ENCODE measurements around the gene TENM4.

TENM4 gene

DNA sequence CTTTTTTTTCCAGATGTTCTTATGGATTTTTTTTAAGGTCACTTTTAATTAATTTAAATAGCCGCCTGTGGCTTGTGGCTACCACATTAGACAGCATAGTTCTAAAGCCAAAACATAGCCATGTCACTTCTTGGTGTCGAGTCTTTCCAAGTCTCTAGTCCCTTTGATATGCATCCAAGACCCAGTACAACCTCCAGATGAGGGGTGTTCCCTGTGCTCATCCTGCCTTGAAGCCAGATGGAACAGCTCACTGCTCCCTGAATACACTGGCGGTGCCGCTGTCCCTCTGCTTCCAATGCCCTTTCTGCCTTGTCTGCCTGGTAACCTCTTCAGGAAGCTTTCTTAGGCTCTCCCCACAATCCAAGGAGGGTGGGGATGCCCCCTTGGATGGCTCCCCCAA is 338.0 kb downstream of the TENM4 start:
- H3K9me3 Mint-ChIP-seq = no peaks in the 10 kb centered on the region
- ATAC-seq (replicated peaks) (no peak), DNase-seq (no peak)
- H3K27ac Mint-ChIP-seq = no peak overlapping the region
- H3K27me3 Mint-ChIP-seq = no peaks in the 10 kb centered on the region
- no peaks in the 10 kb centered on the region for H3K36me3 Mint-ChIP-seq (ENCODE audit: insufficient read depth)
- H3K4me3 Mint-ChIP-seq = no peak overlapping the region
- no peaks in the 10 kb centered on the region for H3K4me1 Mint-ChIP-seq (ENCODE audit: low read depth in 2 of 2)

DNA sequence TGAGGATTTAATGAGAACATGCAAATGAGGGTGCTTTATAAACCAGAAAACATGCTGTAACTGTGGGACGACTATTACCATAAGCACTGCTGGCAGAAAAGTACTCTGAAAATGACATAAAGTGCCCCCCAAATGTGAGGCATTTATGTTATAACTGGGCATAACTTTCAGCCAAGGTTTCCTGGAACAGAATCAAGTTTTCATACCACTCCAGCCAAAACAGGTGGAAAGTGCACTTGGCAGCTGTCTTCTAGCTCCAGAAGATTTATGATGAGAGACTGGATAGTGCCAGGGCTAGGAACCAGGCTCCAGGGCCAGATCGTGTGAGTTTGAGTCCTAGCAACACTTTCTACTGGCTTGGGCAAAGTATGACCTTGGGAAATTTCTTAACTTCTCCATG is 339.2 kb downstream of the TENM4 start:
- Mint-ChIP-seq H3K36me3 (ENCODE audit: insufficient read depth) (no peaks in the 10 kb centered on the region), H3K4me3 (no peak overlapping the region), H3K27me3 (no peaks in the 10 kb centered on the region), H3K9me3 (peaks cover 0 to 2% of the 10 kb centered on the region in 2 donors), H3K4me1 (ENCODE audit: low read depth in 2 of 2) (no peaks in the 10 kb centered on the region), H3K27ac (no peak overlapping the region)
- ATAC-seq (replicated peaks) = no peak
- DNase-seq = no peak

DNA sequence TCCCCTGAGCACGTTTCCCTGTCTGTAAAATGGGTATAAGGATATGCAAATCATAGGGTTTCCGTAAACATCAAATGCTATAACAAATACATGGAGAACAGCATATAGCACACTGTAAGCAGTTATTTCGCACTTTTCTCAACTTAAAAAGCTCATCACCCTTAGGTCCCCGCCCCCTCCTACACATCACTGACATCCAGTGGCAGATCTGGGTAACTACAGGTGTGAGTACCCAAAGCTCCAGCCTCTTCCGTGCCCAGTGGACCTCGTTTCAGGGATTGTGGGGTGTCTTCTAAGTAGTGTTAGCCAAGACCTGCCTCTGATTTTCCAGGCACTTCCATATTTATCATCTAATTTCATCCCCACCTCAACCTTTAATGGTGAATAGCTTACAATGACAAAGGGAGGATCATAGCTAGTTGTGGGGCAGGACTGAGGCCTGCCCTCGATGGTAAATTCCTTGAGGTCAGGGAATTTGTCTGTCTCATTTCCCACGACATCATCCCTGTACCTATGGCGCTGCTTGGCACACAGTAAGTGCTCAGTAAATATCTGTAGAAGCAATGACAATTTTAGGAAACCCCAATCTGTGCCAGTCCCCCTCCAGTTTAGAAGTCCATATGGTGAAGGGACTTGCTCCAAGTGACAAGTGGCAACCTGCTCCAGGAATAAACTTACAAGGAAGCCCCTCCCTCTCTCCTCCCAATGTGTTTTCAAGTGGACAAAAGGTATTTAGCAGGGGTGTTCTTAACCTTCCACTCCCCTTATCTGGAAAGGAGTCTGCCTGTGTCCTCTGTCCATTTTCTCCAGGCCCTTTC is 340.5 kb downstream of the TENM4 start:
- ATAC-seq (replicated peaks) (no peak), DNase-seq (no peak)
- no peak overlapping the region for H3K4me3 Mint-ChIP-seq
- peaks cover 0 to 2% of the 10 kb centered on the region in 2 donors for H3K9me3 Mint-ChIP-seq
- H3K27ac Mint-ChIP-seq = no peak overlapping the region
- no peaks in the 10 kb centered on the region for H3K27me3 Mint-ChIP-seq
- no peaks in the 10 kb centered on the region for H3K4me1 Mint-ChIP-seq (ENCODE audit: low read depth in 2 of 2)
- H3K36me3 Mint-ChIP-seq (ENCODE audit: insufficient read depth) = no peaks in the 10 kb centered on the region

DNA sequence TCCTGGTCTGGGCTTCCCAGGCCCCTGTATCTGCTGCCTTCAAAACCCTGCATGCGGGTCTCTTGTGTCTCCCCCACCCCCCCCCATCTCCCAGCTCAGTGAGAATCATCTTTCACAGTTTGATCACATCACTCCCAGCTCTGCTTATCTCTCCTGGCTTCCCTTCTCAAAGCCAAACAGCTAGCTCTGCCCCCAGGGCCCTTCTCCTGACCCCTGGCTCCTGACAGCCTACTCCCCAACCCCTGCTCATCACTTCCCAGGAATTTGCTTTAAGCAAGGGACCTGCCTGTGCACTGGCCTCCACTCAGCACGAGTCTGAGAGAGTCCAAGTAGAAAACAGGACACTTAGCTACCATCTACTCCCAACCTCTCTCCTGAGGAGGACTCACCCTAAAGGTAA is 342.7 kb downstream of the TENM4 start:
- no peak overlapping the region for H3K27ac Mint-ChIP-seq

DNA sequence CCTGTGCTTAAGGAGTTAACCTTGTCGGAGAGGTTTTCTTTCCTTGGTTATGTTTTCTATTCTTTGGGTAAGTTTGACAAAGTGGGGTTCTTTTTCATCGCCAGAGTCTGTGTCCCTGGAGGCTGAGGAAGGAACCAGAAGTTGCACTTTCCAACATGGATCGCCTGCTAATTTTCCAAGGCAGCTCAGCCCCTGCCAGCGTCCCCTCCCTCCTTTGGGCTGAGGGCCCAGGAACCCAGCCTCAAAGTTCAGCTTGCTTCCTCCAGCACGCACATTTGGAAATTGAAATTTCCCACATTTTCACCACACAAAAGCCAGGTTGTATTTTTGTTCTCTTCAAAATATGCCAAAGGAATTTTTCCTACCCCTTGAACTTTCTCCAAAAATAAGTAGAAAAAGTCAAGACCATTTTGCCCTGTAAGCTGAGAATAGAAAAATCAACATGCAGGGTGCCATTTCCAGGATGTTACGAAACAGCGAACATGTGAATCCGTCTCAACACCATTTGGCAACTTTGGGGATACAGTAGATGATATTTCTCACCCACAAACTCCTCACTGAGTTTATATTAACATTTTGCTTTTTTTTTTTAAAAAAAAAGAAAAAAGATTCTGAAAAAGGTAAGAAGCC is 343.5 kb downstream of the TENM4 start:
- ATAC-seq (replicated peaks) (no peak), DNase-seq (no peak)
- Mint-ChIP-seq H3K27ac (no peak overlapping the region), H3K9me3 (peaks cover 0 to 2% of the 10 kb centered on the region in 2 donors), H3K36me3 (ENCODE audit: insufficient read depth) (no peaks in the 10 kb centered on the region), H3K4me3 (no peak overlapping the region), H3K4me1 (ENCODE audit: low read depth in 2 of 2) (no peaks in the 10 kb centered on the region), H3K27me3 (no peaks in the 10 kb centered on the region)

More for the DNA sequence above, 342.7 kb downstream of the TENM4 start:
- Mint-ChIP-seq H3K9me3 (peaks cover 0 to 2% of the 10 kb centered on the region in 2 donors), H3K27me3 (no peaks in the 10 kb centered on the region), H3K4me1 (ENCODE audit: low read depth in 2 of 2) (no peaks in the 10 kb centered on the region), H3K4me3 (no peak overlapping the region), H3K36me3 (ENCODE audit: insufficient read depth) (no peaks in the 10 kb centered on the region)
- ATAC-seq (replicated peaks) (no peak), DNase-seq (no peak)

DNA sequence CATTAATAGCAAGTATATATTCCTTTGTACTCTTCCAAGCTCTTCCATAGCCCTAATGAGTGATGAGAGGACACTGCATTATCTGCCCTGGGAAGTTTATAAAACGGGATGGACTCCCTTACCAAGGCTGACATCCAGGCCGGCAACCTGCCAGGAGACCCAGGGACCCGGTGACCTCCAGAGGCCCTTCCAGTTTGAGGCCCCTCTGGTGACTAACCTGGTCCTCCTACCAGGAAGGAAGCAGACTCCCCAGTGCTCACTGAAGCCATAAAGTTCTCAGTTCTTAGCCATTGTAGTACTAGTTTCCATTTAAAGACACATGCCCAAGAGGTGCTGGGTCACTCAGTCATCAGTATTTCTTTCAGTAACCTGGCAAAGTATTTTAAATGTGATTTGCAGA is 345.4 kb downstream of the TENM4 start:
- Mint-ChIP-seq H3K27me3 (no peaks in the 10 kb centered on the region), H3K27ac (no peak overlapping the region)
- ATAC-seq (replicated peaks) = no peak

DNA sequence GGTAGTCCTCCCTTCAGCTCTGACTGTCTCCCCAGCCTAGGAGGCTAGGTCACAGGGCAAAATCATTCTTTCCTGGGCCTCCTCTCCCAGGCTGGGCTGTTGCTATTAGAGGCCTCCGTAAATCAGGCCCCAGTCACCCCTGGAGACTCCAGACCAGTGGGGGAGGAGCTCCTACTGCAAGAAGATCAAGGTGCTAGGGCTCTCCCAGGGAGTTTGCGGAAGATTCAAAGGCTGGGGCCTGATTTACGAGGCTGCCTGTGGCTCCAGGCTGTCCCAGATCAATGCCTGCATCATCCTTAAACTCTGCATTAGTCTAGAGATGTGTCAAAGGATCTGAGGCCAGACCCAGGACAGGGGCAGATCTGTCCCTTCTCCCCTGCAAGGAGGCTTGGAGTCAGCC is 346.2 kb downstream of the TENM4 start:
- H3K36me3 Mint-ChIP-seq (ENCODE audit: insufficient read depth) = no peaks in the 10 kb centered on the region
- H3K27ac Mint-ChIP-seq = no peak overlapping the region
- ATAC-seq (replicated peaks) = no peak
- no peaks in the 10 kb centered on the region for H3K27me3 Mint-ChIP-seq
- H3K4me3 Mint-ChIP-seq = no peak overlapping the region
- peaks cover 0 to 2% of the 10 kb centered on the region in 2 donors for H3K9me3 Mint-ChIP-seq
- no peak for DNase-seq
- H3K4me1 Mint-ChIP-seq (ENCODE audit: low read depth in 2 of 2) = no peaks in the 10 kb centered on the region

More for the DNA sequence above, 345.4 kb downstream of the TENM4 start:
- H3K4me1 Mint-ChIP-seq (ENCODE audit: low read depth in 2 of 2) = no peaks in the 10 kb centered on the region
- no peak overlapping the region for H3K4me3 Mint-ChIP-seq
- no peak for DNase-seq
- peaks cover 0 to 2% of the 10 kb centered on the region in 2 donors for H3K9me3 Mint-ChIP-seq
- H3K36me3 Mint-ChIP-seq (ENCODE audit: insufficient read depth) = no peaks in the 10 kb centered on the region

DNA sequence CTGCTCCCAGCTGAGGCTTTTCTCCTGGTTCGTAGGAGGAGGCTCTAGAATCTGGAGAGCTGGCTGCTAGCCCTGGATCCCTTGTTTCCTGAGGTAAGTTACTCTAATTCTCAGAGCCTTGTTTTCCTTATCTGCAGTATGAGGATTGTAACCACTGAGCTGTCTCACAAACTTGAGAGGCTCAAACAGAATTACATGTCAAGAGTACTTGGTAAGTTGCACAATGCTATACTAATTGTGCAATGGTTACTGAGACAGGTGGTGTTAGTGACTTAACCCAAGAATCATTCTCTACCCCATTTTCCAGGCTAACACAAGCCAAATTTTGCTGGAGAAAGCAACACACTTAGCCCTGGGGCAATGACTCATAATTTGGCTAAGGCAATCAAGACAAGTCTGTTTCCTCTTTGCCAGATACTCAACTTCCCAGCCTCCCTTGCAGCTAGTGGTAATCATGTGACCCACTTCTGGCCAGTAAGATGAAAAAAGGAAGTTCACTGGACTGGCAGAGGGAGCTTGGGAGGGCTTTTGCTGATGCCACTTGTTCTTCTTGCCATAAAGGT is 348.0 kb downstream of the TENM4 start:
- H3K27me3 Mint-ChIP-seq = no peaks in the 10 kb centered on the region
- H3K36me3 Mint-ChIP-seq (ENCODE audit: insufficient read depth) = no peaks in the 10 kb centered on the region
- H3K4me1 Mint-ChIP-seq (ENCODE audit: low read depth in 2 of 2) = no peaks in the 10 kb centered on the region
- H3K4me3 Mint-ChIP-seq = no peak overlapping the region
- peaks cover 0 to 2% of the 10 kb centered on the region in 2 donors for H3K9me3 Mint-ChIP-seq
- ATAC-seq (replicated peaks) (no peak), DNase-seq (no peak)
- H3K27ac Mint-ChIP-seq = no peak overlapping the region

DNA sequence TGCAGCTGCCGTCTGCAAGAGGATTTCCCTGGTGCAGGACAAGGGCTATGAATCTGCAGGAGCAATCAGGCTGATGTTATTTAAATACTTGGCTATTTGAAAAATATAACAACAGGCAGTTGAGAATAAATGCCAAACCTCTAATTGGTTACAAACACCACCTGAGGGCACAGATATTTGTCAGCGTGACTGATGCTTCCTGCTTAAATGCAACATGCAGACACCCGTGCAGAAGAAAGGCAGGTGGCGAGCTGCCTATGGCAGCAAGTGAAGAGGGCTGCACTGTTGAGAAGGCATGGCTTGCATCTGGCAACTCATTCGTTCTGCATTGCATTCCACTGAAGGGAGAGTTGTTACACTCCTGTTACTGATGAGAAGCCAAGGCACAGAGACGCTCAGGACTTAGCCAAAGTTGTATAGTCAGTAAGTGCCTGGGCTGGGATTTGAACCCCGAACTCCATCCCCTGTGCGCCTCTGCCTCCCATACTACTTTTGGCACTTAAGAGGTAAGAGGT is 350.6 kb downstream of the TENM4 start:
- no peaks in the 10 kb centered on the region for H3K27me3 Mint-ChIP-seq
- H3K36me3 Mint-ChIP-seq (ENCODE audit: insufficient read depth) = no peaks in the 10 kb centered on the region
- no peaks in the 10 kb centered on the region for H3K9me3 Mint-ChIP-seq
- no peak overlapping the region for H3K4me3 Mint-ChIP-seq
- no peaks in the 10 kb centered on the region for H3K4me1 Mint-ChIP-seq (ENCODE audit: low read depth in 2 of 2)
- ATAC-seq (replicated peaks) (no peak), DNase-seq (no peak)
- H3K27ac Mint-ChIP-seq = no peak overlapping the region

DNA sequence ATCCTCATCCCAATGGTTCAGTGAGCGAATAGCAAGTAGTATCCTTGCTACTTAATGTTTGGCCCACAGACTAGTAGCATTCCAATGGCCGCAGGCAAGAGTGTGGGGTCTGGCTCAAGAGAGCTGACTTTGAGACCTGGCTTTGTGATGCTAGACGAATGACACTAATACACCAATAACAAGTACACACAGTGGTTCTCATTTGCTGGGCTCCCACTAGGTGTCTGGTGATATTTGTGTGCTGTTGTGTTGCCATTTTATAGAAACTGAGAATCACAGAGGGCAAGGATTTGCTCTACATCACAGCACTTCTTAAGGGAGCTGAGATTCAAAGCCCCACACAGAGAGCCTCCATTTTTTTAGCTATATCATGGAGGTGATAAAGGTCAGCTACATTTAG is 351.2 kb downstream of the TENM4 start:
- Mint-ChIP-seq H3K27me3 (no peaks in the 10 kb centered on the region), H3K27ac (no peak overlapping the region), H3K4me1 (ENCODE audit: low read depth in 2 of 2) (no peaks in the 10 kb centered on the region), H3K9me3 (no peaks in the 10 kb centered on the region), H3K4me3 (no peak overlapping the region), H3K36me3 (ENCODE audit: insufficient read depth) (no peaks in the 10 kb centered on the region)
- DNase-seq = no peak
- ATAC-seq (replicated peaks) = no peak

DNA sequence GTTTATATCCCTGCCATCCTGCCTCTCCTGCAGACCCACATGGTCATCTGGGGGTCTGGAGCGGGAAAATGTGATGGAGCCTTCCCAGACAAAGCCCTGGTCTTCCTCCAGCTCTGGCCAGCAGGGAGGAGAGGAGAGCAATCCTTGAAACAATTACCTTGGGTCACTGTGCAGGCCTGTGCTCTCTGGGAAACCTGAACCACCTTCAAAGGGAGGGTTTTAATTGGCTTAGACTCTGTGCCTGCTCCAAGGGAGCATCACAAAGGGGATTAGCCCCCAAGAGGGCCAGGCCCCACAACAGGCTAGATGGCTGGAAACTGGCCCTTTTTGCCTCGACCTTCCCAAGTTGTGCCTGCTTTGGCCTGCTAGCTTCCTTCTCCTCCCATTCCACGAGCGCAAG is 351.9 kb downstream of the TENM4 start:
- DNase-seq = no peak
- H3K27me3 Mint-ChIP-seq = no peaks in the 10 kb centered on the region
- no peak for ATAC-seq (replicated peaks)
- H3K36me3 Mint-ChIP-seq (ENCODE audit: insufficient read depth) = no peaks in the 10 kb centered on the region
- no peak overlapping the region for H3K27ac Mint-ChIP-seq
- no peak overlapping the region for H3K4me3 Mint-ChIP-seq
- no peaks in the 10 kb centered on the region for H3K9me3 Mint-ChIP-seq
- H3K4me1 Mint-ChIP-seq (ENCODE audit: low read depth in 2 of 2) = no peaks in the 10 kb centered on the region

DNA sequence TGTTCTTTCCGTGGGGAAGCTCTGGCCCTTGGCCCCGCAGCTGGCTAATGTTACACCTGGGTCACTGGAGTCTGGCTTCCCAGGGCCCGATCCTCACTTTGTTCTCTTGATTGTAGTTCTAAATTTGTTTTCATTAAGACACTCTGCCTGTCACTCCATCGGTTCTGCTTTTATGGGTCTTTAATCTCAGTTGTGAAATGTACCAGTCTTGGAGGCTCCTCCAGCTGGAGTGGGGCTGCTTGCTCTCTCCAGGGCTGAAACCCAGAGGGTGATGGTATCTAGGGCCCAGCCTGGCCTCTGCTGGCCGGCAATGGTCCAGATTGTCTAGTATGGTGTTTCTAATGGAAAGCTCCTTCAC is 352.9 kb downstream of the TENM4 start:
- no peak for DNase-seq
- Mint-ChIP-seq H3K27ac (no peak overlapping the region), H3K4me3 (no peak overlapping the region), H3K27me3 (no peaks in the 10 kb centered on the region), H3K36me3 (ENCODE audit: insufficient read depth) (no peaks in the 10 kb centered on the region), H3K4me1 (ENCODE audit: low read depth in 2 of 2) (no peaks in the 10 kb centered on the region), H3K9me3 (no peaks in the 10 kb centered on the region)
- ATAC-seq (replicated peaks) = no peak

DNA sequence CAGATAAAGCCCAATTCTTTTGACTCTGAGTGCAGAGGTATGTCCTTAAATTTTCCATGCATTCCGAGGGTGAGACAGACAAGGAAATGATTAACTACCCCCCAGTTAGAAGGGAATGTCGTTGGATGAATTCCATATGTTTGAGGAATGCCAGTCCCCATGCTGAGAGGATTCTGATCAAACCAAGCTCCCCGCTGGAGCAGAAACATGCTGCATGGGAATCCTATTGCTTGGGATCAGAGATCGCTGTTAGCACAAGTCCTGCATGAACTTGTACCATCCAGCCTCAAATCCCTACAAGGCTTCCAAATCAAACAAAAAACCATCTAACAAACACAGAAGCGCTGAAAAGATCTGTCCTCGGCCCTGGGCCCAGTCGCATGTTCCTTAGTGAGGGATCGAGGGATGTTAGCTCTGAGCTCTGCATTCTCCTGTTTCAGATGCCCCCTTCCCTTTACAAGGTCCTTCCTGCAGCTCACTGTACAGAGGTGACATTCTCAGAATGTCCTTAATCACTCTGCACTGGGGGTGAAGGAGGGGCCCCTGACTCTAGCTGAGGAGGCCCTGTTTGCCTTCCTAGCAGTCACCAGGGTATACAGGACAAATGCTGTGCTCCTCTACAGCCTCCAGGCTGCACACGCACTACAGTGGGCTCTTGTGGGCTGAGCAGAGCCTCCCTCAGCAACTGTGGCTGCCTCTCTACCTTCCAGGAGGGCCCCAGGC is 353.4 kb downstream of the TENM4 start:
- DNase-seq (no peak), ATAC-seq (replicated peaks) (no peak)
- Mint-ChIP-seq H3K9me3 (no peaks in the 10 kb centered on the region), H3K27me3 (no peaks in the 10 kb centered on the region), H3K4me1 (ENCODE audit: low read depth in 2 of 2) (no peaks in the 10 kb centered on the region), H3K27ac (no peak overlapping the region), H3K4me3 (no peak overlapping the region), H3K36me3 (ENCODE audit: insufficient read depth) (no peaks in the 10 kb centered on the region)

Measured in effector memory CD8-positive, alpha-beta T cell (primary cell).